ENCODE results near the gene HBD. TPM values are rescaled to one million over a fixed set of nuclear protein-coding genes. Genes with fewer than 3 reads are reported as not detected.

The HBD gene
- total RNA-seq, 2 experiments from 2014 or later: not detected

DNA sequence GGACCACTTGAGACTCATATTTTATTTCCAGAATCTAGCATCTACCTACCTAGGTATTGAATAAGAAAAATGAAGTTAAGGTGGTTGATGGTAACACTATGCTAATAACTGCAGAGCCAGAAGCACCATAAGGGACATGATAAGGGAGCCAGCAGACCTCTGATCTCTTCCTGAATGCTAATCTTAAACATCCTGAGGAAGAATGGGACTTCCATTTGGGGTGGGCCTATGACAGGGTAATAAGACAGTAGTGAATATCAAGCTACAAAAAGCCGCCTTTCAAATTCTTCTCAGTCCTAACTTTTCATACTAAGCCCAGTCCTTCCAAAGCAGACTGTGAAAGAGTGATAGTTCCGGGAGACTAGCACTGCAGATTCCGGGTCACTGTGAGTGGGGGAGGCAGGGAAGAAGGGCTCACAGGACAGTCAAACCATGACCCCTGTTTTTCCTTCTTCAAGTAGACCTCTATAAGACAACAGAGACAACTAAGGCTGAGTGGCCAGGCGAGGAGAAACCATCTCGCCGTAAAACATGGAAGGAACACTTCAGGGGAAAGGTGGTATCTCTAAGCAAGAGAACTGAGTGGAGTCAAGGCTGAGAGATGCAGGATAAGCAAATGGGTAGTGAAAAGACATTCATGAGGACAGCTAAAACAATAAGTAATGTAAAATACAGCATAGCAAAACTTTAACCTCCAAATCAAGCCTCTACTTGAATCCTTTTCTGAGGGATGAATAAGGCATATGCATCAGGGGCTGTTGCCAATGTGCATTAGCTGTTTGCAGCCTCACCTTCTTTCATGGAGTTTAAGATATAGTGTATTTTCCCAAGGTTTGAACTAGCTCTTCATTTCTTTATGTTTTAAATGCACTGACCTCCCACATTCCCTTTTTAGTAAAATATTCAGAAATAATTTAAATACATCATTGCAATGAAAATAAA is 9.5 kb downstream of the HBD start:
- Histone ChIP-seq H3K4me2 (ENCODE audit: low read length) (no peak overlapping the region), H3K9me2 (ENCODE audit: insufficient read depth, low read length) (no peaks in the 10 kb centered on the region), H3K9me3 (ENCODE audit: low read length) (no peaks in the 10 kb centered on the region), H4K20me1 (ENCODE audit: insufficient read depth, low read length) (no peaks in the 10 kb centered on the region), H3K4me3 (ENCODE audit: low read depth, low read length, poor library complexity, severe bottlenecking) (no peak overlapping the region), H3K27ac (ENCODE audit: low read depth, low read length, poor library complexity, severe bottlenecking) (no peak overlapping the region), H3K4me1 (ENCODE audit: insufficient read depth, low read length, poor library complexity, severe bottlenecking) (no peaks in the 10 kb centered on the region), H3K79me2 (ENCODE audit: insufficient read depth, low read depth, low read length) (no peaks in the 10 kb centered on the region), H3K36me3 (ENCODE audit: insufficient read depth, low read length) (no peaks in the 10 kb centered on the region), H2AFZ (ENCODE audit: low read length) (no peak overlapping the region)
- ChIA-PET POLR2A (no interaction called here), CTCF (ENCODE audit: unreplicated experiment) (no interaction called here)
- intact Hi-C loops (cut with micrococcal nuclease; ENCODE audit: unreplicated experiment): no loop called here
- BruUV-seq (replicated peaks): no TSS peak
- TF ChIP-seq, protein P1, sequence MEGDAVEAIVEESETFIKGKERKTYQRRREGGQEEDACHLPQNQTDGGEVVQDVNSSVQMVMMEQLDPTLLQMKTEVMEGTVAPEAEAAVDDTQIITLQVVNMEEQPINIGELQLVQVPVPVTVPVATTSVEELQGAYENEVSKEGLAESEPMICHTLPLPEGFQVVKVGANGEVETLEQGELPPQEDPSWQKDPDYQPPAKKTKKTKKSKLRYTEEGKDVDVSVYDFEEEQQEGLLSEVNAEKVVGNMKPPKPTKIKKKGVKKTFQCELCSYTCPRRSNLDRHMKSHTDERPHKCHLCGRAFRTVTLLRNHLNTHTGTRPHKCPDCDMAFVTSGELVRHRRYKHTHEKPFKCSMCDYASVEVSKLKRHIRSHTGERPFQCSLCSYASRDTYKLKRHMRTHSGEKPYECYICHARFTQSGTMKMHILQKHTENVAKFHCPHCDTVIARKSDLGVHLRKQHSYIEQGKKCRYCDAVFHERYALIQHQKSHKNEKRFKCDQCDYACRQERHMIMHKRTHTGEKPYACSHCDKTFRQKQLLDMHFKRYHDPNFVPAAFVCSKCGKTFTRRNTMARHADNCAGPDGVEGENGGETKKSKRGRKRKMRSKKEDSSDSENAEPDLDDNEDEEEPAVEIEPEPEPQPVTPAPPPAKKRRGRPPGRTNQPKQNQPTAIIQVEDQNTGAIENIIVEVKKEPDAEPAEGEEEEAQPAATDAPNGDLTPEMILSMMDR (conservative IDR thresholded peaks at IDR 0.05; ENCODE audit: low read length): no peak
- DNase-seq (ENCODE audit: low spot score): no peak

- DNase-seq (ENCODE audit: low spot score): no peak
- no TSS peak for BruUV-seq (replicated peaks)
- Histone ChIP-seq H3K79me2 (ENCODE audit: insufficient read depth, low read depth, low read length) (no peaks in the 10 kb centered on the region), H3K4me1 (ENCODE audit: insufficient read depth, low read length, poor library complexity, severe bottlenecking) (no peaks in the 10 kb centered on the region), H3K27ac (ENCODE audit: low read depth, low read length, poor library complexity, severe bottlenecking) (no peak overlapping the region), H3K9me2 (ENCODE audit: insufficient read depth, low read length) (no peaks in the 10 kb centered on the region), H3K4me2 (ENCODE audit: low read length) (no peak overlapping the region), H2AFZ (ENCODE audit: low read length) (no peak overlapping the region), H3K36me3 (ENCODE audit: insufficient read depth, low read length) (no peaks in the 10 kb centered on the region), H3K9me3 (ENCODE audit: low read length) (no peaks in the 10 kb centered on the region), H3K4me3 (ENCODE audit: low read depth, low read length, poor library complexity, severe bottlenecking) (no peak overlapping the region), H4K20me1 (ENCODE audit: insufficient read depth, low read length) (no peaks in the 10 kb centered on the region)
- ChIA-PET POLR2A (no interaction called here), CTCF (ENCODE audit: unreplicated experiment) (no interaction called here)
- TF ChIP-seq EZH2phosphoT487 (IDR thresholded peaks at IDR 0.05; ENCODE audit: borderline replicate concordance, low read depth, low read length): no peak
- TF ChIP-seq, protein P1 (conservative IDR thresholded peaks at IDR 0.05; ENCODE audit: low read length): no peak
- intact Hi-C loops (cut with micrococcal nuclease; ENCODE audit: unreplicated experiment): no loop called here
Measured at GRCh38 chr11:5223686-5224085, 10.6 kb downstream of the HBD start.

- Histone ChIP-seq H3K9me3 (ENCODE audit: low read length) (no peaks in the 10 kb centered on the region), H3K4me3 (ENCODE audit: low read depth, low read length, poor library complexity, severe bottlenecking) (no peak overlapping the region), H3K79me2 (ENCODE audit: insufficient read depth, low read depth, low read length) (no peaks in the 10 kb centered on the region), H4K20me1 (ENCODE audit: insufficient read depth, low read length) (no peaks in the 10 kb centered on the region), H3K4me2 (ENCODE audit: low read length) (no peak overlapping the region), H2AFZ (ENCODE audit: low read length) (no peak overlapping the region), H3K4me1 (ENCODE audit: insufficient read depth, low read length, poor library complexity, severe bottlenecking) (no peaks in the 10 kb centered on the region), H3K36me3 (ENCODE audit: insufficient read depth, low read length) (no peaks in the 10 kb centered on the region), H3K9me2 (ENCODE audit: insufficient read depth, low read length) (no peaks in the 10 kb centered on the region), H3K27ac (ENCODE audit: low read depth, low read length, poor library complexity, severe bottlenecking) (no peak overlapping the region)
- TF ChIP-seq, protein P1 (conservative IDR thresholded peaks at IDR 0.05; ENCODE audit: low read length): no peak
- no peak for TF ChIP-seq EZH2phosphoT487 (IDR thresholded peaks at IDR 0.05; ENCODE audit: borderline replicate concordance, low read depth, low read length)
- DNase-seq (ENCODE audit: low spot score): no peak
- BruUV-seq (replicated peaks): no TSS peak
- ChIA-PET CTCF (ENCODE audit: unreplicated experiment) (no interaction called here), POLR2A (interaction anchor here (1.6 kb wide), 1 partner anchor 12 kb away, joined by 7 read pairs; no protein-coding TSS in a partner anchor)
- intact Hi-C loops (cut with micrococcal nuclease; ENCODE audit: unreplicated experiment): no loop called here
Measured at GRCh38 chr11:5223146-5223545, 11.1 kb downstream of the HBD start.

Measured in OCI-LY7 (cell line).